PFSK-1 (cell line): ENCODE measurements around the gene CDC42EP2.

Experiments
- FOXP2 ChIP-seq: optimal IDR thresholded peaks from 2 replicates; pipeline ENCODE3; 2011; ENCODE audit warnings: borderline replicate concordance, control low read depth, inconsistent platforms; ENCODE audit not compliant: insufficient read depth; ENCODE audit errors: extremely low read length, extremely low read depth
- POLR2AphosphoS5 ChIP-seq: IDR thresholded peaks from 2 replicates; pipeline ENCODE4 v1.6.1; 2012; ENCODE audit warnings: low read depth, mild to moderate bottlenecking, control low read depth, low read length, moderate library complexity
- SIN3A ChIP-seq: IDR thresholded peaks from 2 replicates; pipeline ENCODE4 v1.6.1; 2012; ENCODE audit warnings: mild to moderate bottlenecking, low read length, moderate library complexity, borderline replicate concordance; ENCODE audit not compliant: insufficient read depth
- TAF1 ChIP-seq: IDR thresholded peaks from 2 replicates; pipeline ENCODE4 v1.6.1; 2012; ENCODE audit warnings: low read length, control low read depth, borderline replicate concordance; ENCODE audit not compliant: insufficient read depth
- TF ChIP-seq, protein P1 (sequence below), 2 experiments: IDR thresholded peaks; 2 replicates each; pipeline versions ENCODE4 v1.6.1 to v1.8.0; 2011 to 2012; ENCODE audit warnings: low read depth in 2 of 2, low read length in 2 of 2, control low read depth in 1 of 2, inconsistent platforms in 1 of 2, mild to moderate bottlenecking in 1 of 2, moderate library complexity in 1 of 2; ENCODE audit not compliant: insufficient read depth in 1 of 2

The CDC42EP2 gene

DNA sequence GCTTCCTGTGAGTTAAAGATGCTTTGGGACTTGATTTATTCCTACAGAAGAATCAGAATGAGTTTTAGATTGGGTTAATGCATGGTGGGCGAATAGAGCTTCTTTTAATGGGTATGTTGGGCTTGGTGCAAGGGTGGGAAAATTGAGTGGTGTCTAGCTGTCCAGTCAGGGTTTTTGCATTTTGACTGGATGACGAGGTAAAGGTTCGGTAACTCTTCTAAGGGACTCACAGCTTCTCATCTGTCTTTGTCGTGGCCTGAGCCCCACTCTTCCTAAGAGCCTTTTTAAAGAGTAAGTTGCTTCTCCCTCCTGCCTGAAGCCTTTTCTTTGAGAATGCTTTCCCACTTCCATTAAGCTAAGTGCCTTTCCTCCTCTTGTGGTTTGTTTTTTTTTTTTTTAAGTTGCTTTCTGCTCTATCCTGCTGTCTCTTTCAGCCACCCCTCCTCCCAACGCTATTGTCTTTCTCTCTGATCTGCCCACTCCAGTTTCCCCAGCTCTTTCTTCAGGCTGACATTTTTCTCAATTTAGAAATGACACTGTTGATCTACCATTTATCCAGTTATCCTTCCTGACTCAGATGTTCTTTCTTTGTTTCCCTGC is 20.1 kb downstream of the CDC42EP2 start:
- TF ChIP-seq FOXP2 (no peak), SIN3A (no peak), POLR2AphosphoS5 (no peak), TAF1 (no peak)
- TF ChIP-seq, protein P1, sequence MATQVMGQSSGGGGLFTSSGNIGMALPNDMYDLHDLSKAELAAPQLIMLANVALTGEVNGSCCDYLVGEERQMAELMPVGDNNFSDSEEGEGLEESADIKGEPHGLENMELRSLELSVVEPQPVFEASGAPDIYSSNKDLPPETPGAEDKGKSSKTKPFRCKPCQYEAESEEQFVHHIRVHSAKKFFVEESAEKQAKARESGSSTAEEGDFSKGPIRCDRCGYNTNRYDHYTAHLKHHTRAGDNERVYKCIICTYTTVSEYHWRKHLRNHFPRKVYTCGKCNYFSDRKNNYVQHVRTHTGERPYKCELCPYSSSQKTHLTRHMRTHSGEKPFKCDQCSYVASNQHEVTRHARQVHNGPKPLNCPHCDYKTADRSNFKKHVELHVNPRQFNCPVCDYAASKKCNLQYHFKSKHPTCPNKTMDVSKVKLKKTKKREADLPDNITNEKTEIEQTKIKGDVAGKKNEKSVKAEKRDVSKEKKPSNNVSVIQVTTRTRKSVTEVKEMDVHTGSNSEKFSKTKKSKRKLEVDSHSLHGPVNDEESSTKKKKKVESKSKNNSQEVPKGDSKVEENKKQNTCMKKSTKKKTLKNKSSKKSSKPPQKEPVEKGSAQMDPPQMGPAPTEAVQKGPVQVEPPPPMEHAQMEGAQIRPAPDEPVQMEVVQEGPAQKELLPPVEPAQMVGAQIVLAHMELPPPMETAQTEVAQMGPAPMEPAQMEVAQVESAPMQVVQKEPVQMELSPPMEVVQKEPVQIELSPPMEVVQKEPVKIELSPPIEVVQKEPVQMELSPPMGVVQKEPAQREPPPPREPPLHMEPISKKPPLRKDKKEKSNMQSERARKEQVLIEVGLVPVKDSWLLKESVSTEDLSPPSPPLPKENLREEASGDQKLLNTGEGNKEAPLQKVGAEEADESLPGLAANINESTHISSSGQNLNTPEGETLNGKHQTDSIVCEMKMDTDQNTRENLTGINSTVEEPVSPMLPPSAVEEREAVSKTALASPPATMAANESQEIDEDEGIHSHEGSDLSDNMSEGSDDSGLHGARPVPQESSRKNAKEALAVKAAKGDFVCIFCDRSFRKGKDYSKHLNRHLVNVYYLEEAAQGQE (IDR thresholded peaks at IDR 0.05; ENCODE audit: insufficient read depth in 1 of 2, low read depth in 2 of 2, low read length in 2 of 2): no peak

DNA sequence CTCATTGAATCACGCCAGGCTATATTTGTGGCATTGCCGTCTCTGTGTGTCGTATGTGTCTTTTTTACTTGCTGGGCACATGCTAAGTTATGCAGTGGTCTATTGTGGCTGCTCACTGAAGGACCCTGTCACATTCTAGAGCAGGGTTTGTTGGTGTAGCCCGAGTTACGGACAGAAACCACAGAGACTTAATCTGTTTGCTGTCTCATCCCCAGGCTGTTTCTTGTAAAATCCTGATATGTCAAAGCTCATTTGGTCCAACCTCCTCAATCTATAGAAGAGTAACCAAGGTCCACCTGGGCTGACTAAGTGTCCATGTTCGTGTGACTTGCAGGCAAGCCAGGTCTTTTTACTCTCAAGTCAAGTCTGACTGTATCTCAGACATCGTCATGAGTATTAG is 24.0 kb downstream of the CDC42EP2 start:
- TF ChIP-seq FOXP2 (no peak), SIN3A (no peak), POLR2AphosphoS5 (no peak), TAF1 (no peak)
- TF ChIP-seq, protein P1 (IDR thresholded peaks at IDR 0.05; ENCODE audit: insufficient read depth in 1 of 2, low read depth in 2 of 2, low read length in 2 of 2): no peak

- TF ChIP-seq TAF1: no peak
- TF ChIP-seq SIN3A: no peak
- no peak for TF ChIP-seq POLR2AphosphoS5
Measured at GRCh38 chr11:65340226-65340625, 25.6 kb downstream of the CDC42EP2 start.

DNA sequence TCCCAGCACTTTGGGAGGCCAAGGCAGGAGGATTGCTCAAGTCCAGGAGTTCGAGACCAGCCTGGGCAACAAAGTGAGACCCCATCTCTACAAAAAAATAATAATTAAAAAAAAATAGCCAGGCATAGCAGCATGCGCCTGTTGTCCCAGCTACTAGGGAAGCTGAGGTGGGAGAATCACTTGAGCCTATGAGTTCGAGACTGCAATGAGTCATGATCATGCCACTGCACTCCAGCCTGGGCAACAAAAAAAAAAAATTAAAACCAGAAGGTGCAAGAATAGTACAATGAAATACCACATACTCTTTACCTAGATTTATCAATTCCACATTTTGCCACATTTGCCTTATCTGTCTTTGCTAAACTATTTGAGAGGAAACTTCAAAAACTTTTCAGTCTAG is 27.2 kb downstream of the CDC42EP2 start:
- no peak for TF ChIP-seq TAF1
- no peak for TF ChIP-seq FOXP2
- TF ChIP-seq SIN3A: no peak
- TF ChIP-seq, protein P1 (IDR thresholded peaks at IDR 0.05; ENCODE audit: insufficient read depth in 1 of 2, low read depth in 2 of 2, low read length in 2 of 2): no peak
- TF ChIP-seq POLR2AphosphoS5: no peak

DNA sequence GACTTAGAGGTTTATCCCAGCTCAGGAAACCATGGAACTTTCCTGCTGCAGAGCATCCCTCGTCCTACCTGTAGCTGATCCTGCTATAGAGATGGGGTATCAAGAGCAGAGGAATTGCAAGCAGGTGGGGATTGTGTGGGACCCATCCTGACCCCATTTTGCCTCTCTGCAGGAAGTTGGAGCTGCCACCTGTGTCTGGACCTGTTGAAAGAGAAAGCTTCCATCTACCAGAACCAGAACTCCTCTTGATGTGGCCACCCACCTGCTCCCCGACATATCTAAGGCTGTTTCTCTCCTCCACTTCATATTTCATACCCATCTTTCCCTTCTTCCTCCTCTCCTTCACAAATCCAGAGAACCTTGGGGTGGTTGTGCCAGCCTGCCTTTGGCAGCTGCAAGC is 36.8 kb downstream of the CDC42EP2 start:
- TF ChIP-seq TAF1: no peak
- TF ChIP-seq, protein P1 (IDR thresholded peaks at IDR 0.05; ENCODE audit: insufficient read depth in 1 of 2, low read depth in 2 of 2, low read length in 2 of 2): no peak
- no peak for TF ChIP-seq SIN3A
- no peak for TF ChIP-seq FOXP2
- no peak for TF ChIP-seq POLR2AphosphoS5
